Measurements from ENCODE around the gene TPBG. TPM values are rescaled to one million over a fixed set of nuclear protein-coding genes. Genes with fewer than 3 reads are reported as not detected.
A peak's percentile ranks its signal among the peaks of the same experiment; 100 is the strongest.

Gene TPBG
- total RNA-seq, 1 experiment from 2014 or later, result 49.9 TPM

GRCh38 chr6:82396964-82397751, 33.5 kb downstream of the TPBG start:
- Histone ChIP-seq H3K4me3 (no peak overlapping the region), H3K4me1 (peaks cover 28% of the 10 kb centered on the region), H3K27ac (peak overlapping the region; percentile 61), H3K9me3 (replicated peaks) (no peaks in the 10 kb centered on the region), H3K27me3 (no peaks in the 10 kb centered on the region), H3K36me3 (no peaks in the 10 kb centered on the region)
- peak; percentile 46 to 70 for DNase-seq

DNA sequence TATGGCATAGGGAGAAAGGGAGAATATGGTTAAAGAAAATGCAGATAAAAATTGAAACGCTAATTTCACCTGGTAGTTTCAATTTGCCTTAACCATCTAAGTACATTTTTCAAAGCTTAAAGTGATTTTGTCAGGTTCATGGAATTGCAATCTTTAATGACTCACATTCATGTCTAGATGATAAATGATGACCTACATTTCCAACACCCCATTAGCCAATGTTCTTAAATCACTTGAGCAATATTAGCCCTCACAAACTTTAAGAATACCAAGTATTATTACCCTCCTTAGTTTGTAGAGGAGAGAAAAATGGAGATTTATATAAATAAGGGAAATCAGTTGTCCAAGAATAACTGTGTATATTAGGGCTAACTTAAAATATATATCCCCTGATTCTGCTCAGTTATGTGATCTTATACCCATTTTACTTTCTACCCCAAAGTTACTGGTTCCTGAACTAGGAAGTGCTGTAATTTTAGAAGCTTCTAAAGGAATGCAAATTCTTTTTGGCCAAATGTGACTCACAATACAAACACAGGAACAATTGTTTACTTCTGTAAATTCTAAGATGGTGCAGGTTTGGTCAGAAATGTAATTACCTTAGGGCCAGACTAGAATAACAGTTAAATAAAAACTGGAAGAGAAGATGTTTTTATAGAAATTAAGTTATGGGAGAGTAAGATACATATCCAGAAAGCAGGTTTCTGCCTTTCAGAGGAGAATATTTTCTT, 34.5 kb downstream of the TPBG start:
- Histone ChIP-seq H3K4me1 (peaks cover 28% of the 10 kb centered on the region), H3K9me3 (replicated peaks) (no peaks in the 10 kb centered on the region), H3K27ac (peak overlapping the region; percentile 61), H3K36me3 (no peaks in the 10 kb centered on the region), H3K27me3 (no peaks in the 10 kb centered on the region), H3K4me3 (no peak overlapping the region)
- no peak for DNase-seq

DNA sequence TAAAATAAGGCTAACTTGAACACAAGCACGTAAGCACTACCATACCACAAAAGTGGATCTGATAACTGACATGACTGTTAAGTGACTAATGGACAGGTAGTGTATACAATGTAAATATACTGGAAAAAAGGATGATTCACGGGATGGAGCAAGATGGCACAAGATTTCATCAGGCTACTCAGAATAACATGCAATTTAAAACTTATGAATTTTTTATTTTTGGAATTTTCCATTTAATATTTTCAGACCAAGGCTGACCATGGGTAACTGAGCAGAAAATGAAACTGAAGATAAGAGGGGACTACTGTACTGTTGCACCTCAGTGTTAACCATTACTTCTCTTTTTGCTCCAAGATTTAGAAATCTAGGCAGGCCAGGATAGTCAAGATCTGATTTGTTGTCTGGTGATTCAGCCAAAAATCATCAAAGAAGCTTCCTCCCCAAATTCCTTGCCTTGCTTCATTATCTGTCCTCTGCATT, 45.4 kb downstream of the TPBG start:
- no peaks in the 10 kb centered on the region for H3K4me1 ChIP-seq
- H3K9me3 ChIP-seq (replicated peaks), result no peaks in the 10 kb centered on the region
- DNase-seq, result no peak
- no peaks in the 10 kb centered on the region for H3K36me3 ChIP-seq
- H3K4me3 ChIP-seq, result no peak overlapping the region
- H3K27me3 ChIP-seq, result no peaks in the 10 kb centered on the region
- H3K27ac ChIP-seq, result no peak overlapping the region

- DNase-seq, result peak in 1 of 2 experiments; percentile 11
- Histone ChIP-seq H3K27me3 (no peaks in the 10 kb centered on the region), H3K27ac (no peak overlapping the region), H3K4me3 (no peak overlapping the region), H3K36me3 (no peaks in the 10 kb centered on the region), H3K9me3 (replicated peaks) (no peaks in the 10 kb centered on the region), H3K4me1 (no peaks in the 10 kb centered on the region)
Observed at GRCh38 chr6:82410151-82410648, 46.6 kb downstream of the TPBG start.

DNA sequence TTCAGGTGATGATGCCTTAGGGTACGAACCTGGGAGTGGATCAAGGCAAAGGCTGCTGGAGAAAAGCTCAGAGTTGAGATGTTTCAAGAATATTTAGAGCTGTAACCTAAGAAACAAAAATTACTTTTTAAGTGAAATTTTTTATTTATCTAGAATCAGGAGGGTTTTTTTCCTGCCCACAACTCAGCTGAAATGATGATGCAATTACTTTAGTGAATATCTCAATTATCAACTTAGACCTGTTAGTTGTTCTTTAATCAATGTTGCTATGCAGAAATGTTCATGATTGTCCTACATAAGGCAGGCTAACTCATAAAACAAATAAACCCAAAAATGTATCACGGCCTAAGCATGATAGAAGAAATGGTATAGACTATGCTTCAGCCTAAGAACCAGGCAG, 50.3 kb downstream of the TPBG start:
- no peaks in the 10 kb centered on the region for H3K27me3 ChIP-seq

DNA sequence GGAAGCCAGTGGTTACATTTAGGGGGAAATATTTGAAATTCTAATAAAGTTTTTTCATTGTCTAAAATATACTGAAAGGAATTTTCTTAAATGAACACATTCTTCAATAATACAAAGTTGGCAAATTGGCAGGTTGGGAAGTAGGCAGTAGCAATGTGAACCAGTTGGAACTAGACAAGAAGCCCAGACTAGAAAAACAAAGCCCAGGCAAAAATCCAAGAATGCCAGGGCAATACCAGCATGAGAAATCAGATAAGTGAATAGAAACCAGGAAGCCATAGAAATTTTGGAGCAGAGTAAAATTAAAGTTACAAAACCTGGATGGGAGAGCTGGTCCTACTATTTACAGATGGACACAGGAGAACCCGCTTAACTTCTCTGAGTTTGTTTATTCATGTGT, 52.2 kb downstream of the TPBG start:
- Histone ChIP-seq H3K9me3 (replicated peaks) (no peaks in the 10 kb centered on the region), H3K27ac (no peak overlapping the region), H3K4me1 (no peaks in the 10 kb centered on the region), H3K36me3 (no peaks in the 10 kb centered on the region), H3K4me3 (no peak overlapping the region), H3K27me3 (no peaks in the 10 kb centered on the region)
- no peak for DNase-seq

More for the DNA sequence above, 50.3 kb downstream of the TPBG start:
- no peak for DNase-seq
- Histone ChIP-seq H3K9me3 (replicated peaks) (no peaks in the 10 kb centered on the region), H3K36me3 (no peaks in the 10 kb centered on the region), H3K4me1 (no peaks in the 10 kb centered on the region), H3K4me3 (no peak overlapping the region), H3K27ac (no peak overlapping the region)

DNA sequence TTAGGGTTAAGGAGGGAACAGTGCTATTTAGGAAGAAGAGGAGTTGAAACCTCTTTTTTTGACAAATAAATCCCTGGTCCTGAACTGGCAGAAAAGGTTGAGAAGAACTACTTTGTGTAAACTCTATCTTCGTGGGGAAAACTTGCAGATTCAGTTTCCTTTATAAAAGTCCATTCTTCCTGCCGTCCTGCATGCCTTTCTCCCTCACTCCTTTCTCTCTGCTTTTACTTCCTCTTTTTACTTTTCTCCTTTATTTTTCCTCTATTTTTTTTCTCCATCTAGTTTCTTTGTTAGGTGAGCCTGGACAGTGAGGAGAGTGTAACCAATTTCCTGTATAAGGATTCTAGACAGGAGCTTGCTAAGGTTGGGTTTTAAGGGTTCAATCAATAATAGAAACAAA, 52.7 kb downstream of the TPBG start:
- no peak for DNase-seq
- H3K27ac ChIP-seq, result no peak overlapping the region
- no peaks in the 10 kb centered on the region for H3K36me3 ChIP-seq
- no peaks in the 10 kb centered on the region for H3K27me3 ChIP-seq
- H3K9me3 ChIP-seq (replicated peaks), result no peaks in the 10 kb centered on the region
- H3K4me3 ChIP-seq, result no peak overlapping the region
- H3K4me1 ChIP-seq, result no peaks in the 10 kb centered on the region

Other genes with a start within 250 kb of the TPBG start
- 26.7 and 31.5 TPM in 2 replicates for gene IBTK, start 116.1 kb upstream of the TPBG start, total RNA-seq (2014; rRNA removed; shearing (Covaris generic))

Data from SJCRH30 (cell line).